OCI-LY1 (cell line): ENCODE data around the gene CDC14B.

ENCODE experiments used
- EZH2 ChIP-seq: fragments of 200-600 bp; sonication (generic), shearing (Covaris generic); IDR thresholded peaks from 2 replicates; pipeline ENCODE4 v1.8.0; 2017; ENCODE audit warnings: borderline replicate concordance, mixed run types, mild to moderate bottlenecking, antibody characterized with exemption, low read length, moderate library complexity, mixed read lengths
- TF ChIP-seq, protein P1 (sequence below): fragments of 200-600 bp; sonication (generic), shearing (Covaris generic); IDR thresholded peaks from 2 replicates; pipeline ENCODE4 v1.5.1; 2017; ENCODE audit warnings: mild to moderate bottlenecking, antibody characterized with exemption, low read length, moderate library complexity, mixed read lengths

DNA sequence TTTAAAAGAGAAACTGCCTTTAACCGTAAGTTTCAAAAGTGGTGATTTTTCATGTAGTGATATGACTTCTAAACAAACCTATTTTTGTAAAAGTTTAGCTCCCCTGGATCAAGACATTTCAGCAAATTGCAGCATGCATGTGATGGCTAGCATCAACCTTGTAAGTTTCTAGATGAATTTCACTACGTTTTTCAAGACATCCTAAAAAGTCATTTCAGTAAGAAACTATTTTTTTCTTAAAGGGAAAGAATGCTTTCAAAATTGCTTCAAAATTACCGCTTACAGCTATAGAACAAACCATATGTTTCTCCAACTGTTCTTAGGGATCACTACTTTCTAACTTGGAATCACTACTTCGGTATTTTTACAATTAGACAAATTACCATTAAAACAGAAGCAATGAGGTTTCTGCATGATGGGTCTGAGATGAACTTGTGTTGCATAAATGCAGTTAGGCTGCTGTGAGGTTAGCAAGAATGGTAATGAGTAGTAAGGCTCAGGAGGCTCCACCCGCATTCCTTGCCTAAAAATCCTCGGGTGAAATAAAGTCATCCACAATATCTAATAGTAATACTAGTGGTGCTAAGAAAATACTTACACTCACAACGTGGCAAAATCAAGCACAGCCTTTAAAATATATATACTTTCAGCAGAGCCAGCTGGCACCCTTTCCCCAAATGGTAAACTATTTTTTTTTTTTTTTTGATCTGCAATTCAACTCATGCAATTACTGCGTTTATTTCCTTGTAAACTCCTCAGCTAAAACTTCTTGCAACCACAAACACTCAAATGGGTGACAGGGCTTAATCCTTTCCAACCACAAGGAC is 53.8 kb downstream of the CDC14B start:
- TF ChIP-seq, protein P1, sequence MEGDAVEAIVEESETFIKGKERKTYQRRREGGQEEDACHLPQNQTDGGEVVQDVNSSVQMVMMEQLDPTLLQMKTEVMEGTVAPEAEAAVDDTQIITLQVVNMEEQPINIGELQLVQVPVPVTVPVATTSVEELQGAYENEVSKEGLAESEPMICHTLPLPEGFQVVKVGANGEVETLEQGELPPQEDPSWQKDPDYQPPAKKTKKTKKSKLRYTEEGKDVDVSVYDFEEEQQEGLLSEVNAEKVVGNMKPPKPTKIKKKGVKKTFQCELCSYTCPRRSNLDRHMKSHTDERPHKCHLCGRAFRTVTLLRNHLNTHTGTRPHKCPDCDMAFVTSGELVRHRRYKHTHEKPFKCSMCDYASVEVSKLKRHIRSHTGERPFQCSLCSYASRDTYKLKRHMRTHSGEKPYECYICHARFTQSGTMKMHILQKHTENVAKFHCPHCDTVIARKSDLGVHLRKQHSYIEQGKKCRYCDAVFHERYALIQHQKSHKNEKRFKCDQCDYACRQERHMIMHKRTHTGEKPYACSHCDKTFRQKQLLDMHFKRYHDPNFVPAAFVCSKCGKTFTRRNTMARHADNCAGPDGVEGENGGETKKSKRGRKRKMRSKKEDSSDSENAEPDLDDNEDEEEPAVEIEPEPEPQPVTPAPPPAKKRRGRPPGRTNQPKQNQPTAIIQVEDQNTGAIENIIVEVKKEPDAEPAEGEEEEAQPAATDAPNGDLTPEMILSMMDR = no peak
- TF ChIP-seq EZH2 = no peak
